ENCODE measurements around the gene FADS6. TPM values are rescaled to one million over a fixed set of nuclear protein-coding genes. Genes with fewer than 3 reads are reported as not detected.

The FADS6 gene
- total RNA-seq, 2 donors from 2014 or later: not detected

- TF ChIP-seq POLR2AphosphoS5 (IDR thresholded peaks at IDR 0.05): no peak
- TF ChIP-seq POLR2A (IDR thresholded peaks at IDR 0.05): no peak
- no peak for TF ChIP-seq CTCF (IDR thresholded peaks at IDR 0.05)
- intact Hi-C loops (cut with DNase I): no loop called here
These were observed 2.9 kb downstream of the FADS6 start for GRCh38 chr17:74890554-74890953.

GRCh38 chr17:74888469-74888868, 5.0 kb downstream of the FADS6 start:
- no peaks in the 10 kb centered on the region for H3K9me3 ChIP-seq
- no peaks in the 10 kb centered on the region for H3K36me3 ChIP-seq
- peaks cover 5% of the 10 kb centered on the region for H3K4me1 ChIP-seq (replicated peaks)
- peaks cover 11% of the 10 kb centered on the region for H3K27me3 ChIP-seq (replicated peaks; ENCODE audit: insufficient read depth)
- no peak for DNase-seq (ENCODE audit: low spot score)
- TF ChIP-seq POLR2AphosphoS5 (IDR thresholded peaks at IDR 0.05) (no peak), POLR2A (IDR thresholded peaks at IDR 0.05) (no peak), CTCF (IDR thresholded peaks at IDR 0.05) (no peak)
- 45% methylated on average over 13 of the region's 13 CpGs for WGBS
- no peak overlapping the region for H3K27ac ChIP-seq
- intact Hi-C loops (cut with DNase I): no loop called here
- no peak overlapping the region for H3K4me3 ChIP-seq

More at GRCh38 chr17:74890554-74890953, 2.9 kb downstream of the FADS6 start:
- H3K9me3 ChIP-seq: no peaks in the 10 kb centered on the region
- no peaks in the 10 kb centered on the region for H3K36me3 ChIP-seq
- 88% methylated on average over 7 of the region's 7 CpGs for WGBS
- no peak overlapping the region for H3K27ac ChIP-seq
- peaks cover 19% of the 10 kb centered on the region for H3K27me3 ChIP-seq (replicated peaks; ENCODE audit: insufficient read depth)
- DNase-seq (ENCODE audit: low spot score): no peak
- no peak overlapping the region for H3K4me3 ChIP-seq
- peaks cover 7% of the 10 kb centered on the region for H3K4me1 ChIP-seq (replicated peaks)

- 70% methylated on average over 15 of the region's 15 CpGs for WGBS
- Histone ChIP-seq H3K4me1 (replicated peaks) (no peaks in the 10 kb centered on the region), H3K4me3 (no peak overlapping the region), H3K36me3 (no peaks in the 10 kb centered on the region), H3K27me3 (replicated peaks; ENCODE audit: insufficient read depth) (no peaks in the 10 kb centered on the region), H3K27ac (no peak overlapping the region), H3K9me3 (no peaks in the 10 kb centered on the region)
- DNase-seq (ENCODE audit: low spot score): no peak
- TF ChIP-seq CTCF (IDR thresholded peaks at IDR 0.05): no peak
- TF ChIP-seq POLR2AphosphoS5 (IDR thresholded peaks at IDR 0.05): no peak
- no peak for TF ChIP-seq POLR2A (IDR thresholded peaks at IDR 0.05)
- intact Hi-C loops (cut with DNase I): no loop called here
These were observed 10.1 kb downstream of the FADS6 start for GRCh38 chr17:74883241-74883745.

- H3K36me3 ChIP-seq: no peaks in the 10 kb centered on the region
- H3K27me3 ChIP-seq (replicated peaks; ENCODE audit: insufficient read depth): no peaks in the 10 kb centered on the region
- intact Hi-C loops (cut with DNase I): no loop called here
- H3K4me3 ChIP-seq: no peak overlapping the region
- DNase-seq (ENCODE audit: low spot score): no peak
- TF ChIP-seq CTCF (IDR thresholded peaks at IDR 0.05): no peak
- no peak for TF ChIP-seq POLR2A (IDR thresholded peaks at IDR 0.05)
- no peak for TF ChIP-seq POLR2AphosphoS5 (IDR thresholded peaks at IDR 0.05)
- no peaks in the 10 kb centered on the region for H3K4me1 ChIP-seq (replicated peaks)
- H3K27ac ChIP-seq: no peak overlapping the region
- WGBS: 61% methylated on average over 20 of the region's 20 CpGs
- no peaks in the 10 kb centered on the region for H3K9me3 ChIP-seq
These were observed 10.8 kb downstream of the FADS6 start for GRCh38 chr17:74882517-74883240.

- no peak overlapping the region for H3K4me3 ChIP-seq
- TF ChIP-seq CTCF (IDR thresholded peaks at IDR 0.05) (no peak), POLR2A (IDR thresholded peaks at IDR 0.05) (no peak), POLR2AphosphoS5 (IDR thresholded peaks at IDR 0.05) (no peak)
- no peaks in the 10 kb centered on the region for H3K36me3 ChIP-seq
- H3K4me1 ChIP-seq (replicated peaks): no peaks in the 10 kb centered on the region
- no peak overlapping the region for H3K27ac ChIP-seq
- H3K27me3 ChIP-seq (replicated peaks; ENCODE audit: insufficient read depth): no peaks in the 10 kb centered on the region
- WGBS: 65% methylated on average over 11 of the region's 11 CpGs
- H3K9me3 ChIP-seq: no peaks in the 10 kb centered on the region
- intact Hi-C loops (cut with DNase I): no loop called here
- DNase-seq (ENCODE audit: low spot score): no peak
These were observed 12.4 kb downstream of the FADS6 start for GRCh38 chr17:74881073-74881472.

Measured in prostate gland (tissue), 2 donors.